Natural killer cell (primary cell): ENCODE data around the gene ITGB5. TPM values are rescaled to one million over a fixed set of nuclear protein-coding genes. Genes with fewer than 3 reads are reported as not detected.

Experiments
- ATAC-seq, 3 donors: fragments of 150-1000 bp in 2 of 3; fragments of 200-7000 bp in 1 of 3; cut with Tn5 transposase; 1 replicate in 1 of 3; 2 replicates in 2 of 3; pipeline ENCODE4 v1.10.0; 2021; ENCODE audit warnings: mild to moderate bottlenecking in 2 of 3, moderate library complexity in 2 of 3
- DNase-seq, 2 donors: peaks; one replicate each; pipeline versions ENCODE4 v3.0.0 to v3.0.0-alpha.2; 2013 to 2021; ENCODE audit warnings: mixed read lengths in 1 of 2
- H3K27ac ChIP-seq: one replicate; pipeline ENCODE4 v1.5.1; 2013; ENCODE audit warnings: mild to moderate bottlenecking, low read length
- H3K27me3 ChIP-seq: one replicate; pipeline ENCODE4 v1.6.1; 2013; ENCODE audit warnings: low read length; ENCODE audit not compliant: control insufficient read depth, insufficient read depth
- H3K36me3 ChIP-seq: one replicate; pipeline ENCODE4 v1.6.1; 2013; ENCODE audit warnings: low read length; ENCODE audit not compliant: control insufficient read depth, insufficient read depth
- H3K4me1 ChIP-seq: one replicate; pipeline ENCODE4 v1.6.1; 2013; ENCODE audit warnings: low read length; ENCODE audit not compliant: control insufficient read depth, insufficient read depth
- H3K4me3 ChIP-seq: one replicate; pipeline ENCODE4 v1.5.1; 2013; ENCODE audit warnings: low read length
- H3K9me3 ChIP-seq: one replicate; pipeline ENCODE4 v1.6.1; 2013; ENCODE audit warnings: low read length; ENCODE audit not compliant: control insufficient read depth, insufficient read depth
- H3K27ac Mint-ChIP-seq, 2 donors: one replicate each; pipeline ENCODE4 v1.8.0; 2022; ENCODE audit warnings: mild to moderate bottlenecking in 2 of 2, mixed read lengths in 2 of 2, moderate library complexity in 1 of 2
- H3K27me3 Mint-ChIP-seq, 2 donors: one replicate each; pipeline ENCODE4 v1.8.0; 2022; ENCODE audit warnings: low read depth in 2 of 2, mixed read lengths in 2 of 2
- H3K36me3 Mint-ChIP-seq: one replicate; pipeline ENCODE4 v1.8.0; 2022; ENCODE audit warnings: mixed read lengths
- H3K4me1 Mint-ChIP-seq, 2 donors: one replicate each; pipeline ENCODE4 v1.8.0; 2022; ENCODE audit warnings: mixed read lengths in 2 of 2
- H3K4me3 Mint-ChIP-seq: one replicate; pipeline ENCODE4 v1.8.0; 2022; ENCODE audit warnings: mild to moderate bottlenecking, moderate library complexity, mixed read lengths
- H3K9me3 Mint-ChIP-seq, 2 donors: one replicate each; pipeline ENCODE4 v1.8.0; 2022; ENCODE audit warnings: mixed read lengths in 2 of 2
- CTCF ChIP-seq: fragments of 200-600 bp; IDR thresholded peaks from one replicate; pipeline ENCODE4 v1.8.0; 2022; ENCODE audit warnings: antibody characterized with exemption
- WGBS: methylation state at CpG from one replicate; pipeline ENCODE4 v1.1.7; 2013; ENCODE audit warnings: missing lambda C conversion rate; ENCODE audit not compliant: insufficient coverage; 5-methylcytosine and 5-hydroxymethylcytosine counted together
- intact Hi-C: fragments of 100-400 bp; cut with micrococcal nuclease; formaldehyde crosslinking; loops from one replicate; pipeline ENCODE4 v1.14.2; 2022
- total RNA-seq, 4 donors: library from RNA; stranded (reverse); fragments of 120-200 nt in 1 of 4; gene quantifications; one replicate each; pipeline versions ENCODE4 v1.2.3 to v1.2.4, GENCODE V29; 2013 to 2022

Gene ITGB5
- total RNA-seq, 3 donors from 2014 or later (not counting 1 experiment from before 2014, with no cell fraction given): 1.0 to 8.4 (median 5.4) TPM

- no peaks in the 10 kb centered on the region for H3K36me3 Mint-ChIP-seq
- TF ChIP-seq CTCF: no peak
- WGBS: 89% methylated on average over 9 of the region's 9 CpGs
- H3K27ac ChIP-seq: no peak overlapping the region
- H3K9me3 Mint-ChIP-seq: no peaks in the 10 kb centered on the region
- H3K4me3 Mint-ChIP-seq: no peak overlapping the region
- no peak overlapping the region for H3K4me3 ChIP-seq
- intact Hi-C loops: no loop called here
- H3K36me3 ChIP-seq: no peaks in the 10 kb centered on the region
- H3K4me1 ChIP-seq: peaks cover 8% of the 10 kb centered on the region
- ATAC-seq (no peak), DNase-seq (no peak)
- peaks cover 10 to 14% of the 10 kb centered on the region in 2 donors for H3K27me3 Mint-ChIP-seq
- no peaks in the 10 kb centered on the region for H3K9me3 ChIP-seq
- peaks cover 7 to 16% of the 10 kb centered on the region in 2 donors for H3K4me1 Mint-ChIP-seq
- no peaks in the 10 kb centered on the region for H3K27me3 ChIP-seq
- H3K27ac Mint-ChIP-seq: no peak overlapping the region
Measured at GRCh38 chr3:124775877-124776276, 111.3 kb downstream of the ITGB5 start.

GRCh38 chr3:124774841-124775402 lies 112.2 kb downstream of the ITGB5 start:
- intact Hi-C loops: no loop called here
- ATAC-seq: no peak
- Histone ChIP-seq H3K27me3 (no peaks in the 10 kb centered on the region), H3K27ac (no peak overlapping the region), H3K36me3 (no peaks in the 10 kb centered on the region), H3K9me3 (no peaks in the 10 kb centered on the region), H3K4me1 (no peaks in the 10 kb centered on the region), H3K4me3 (no peak overlapping the region)
- Mint-ChIP-seq H3K27ac (no peak overlapping the region), H3K36me3 (no peaks in the 10 kb centered on the region), H3K4me3 (no peak overlapping the region), H3K4me1 (peaks cover 5 to 10% of the 10 kb centered on the region in 2 donors), H3K9me3 (no peaks in the 10 kb centered on the region), H3K27me3 (peaks cover 10 to 16% of the 10 kb centered on the region in 2 donors)
- DNase-seq: no peak
- WGBS: 86% methylated on average over 7 of the region's 7 CpGs
- TF ChIP-seq CTCF: no peak

GRCh38 chr3:124774327-124774718 lies 112.8 kb downstream of the ITGB5 start:
- Mint-ChIP-seq H3K4me1 (peaks cover 5 to 10% of the 10 kb centered on the region in 2 donors), H3K27me3 (peaks cover 10 to 16% of the 10 kb centered on the region in 2 donors), H3K4me3 (no peak overlapping the region), H3K27ac (no peak overlapping the region), H3K36me3 (no peaks in the 10 kb centered on the region), H3K9me3 (no peaks in the 10 kb centered on the region)
- no peaks in the 10 kb centered on the region for H3K9me3 ChIP-seq
- H3K4me1 ChIP-seq: no peaks in the 10 kb centered on the region
- WGBS: 85% methylated on average over 6 of the region's 6 CpGs
- H3K4me3 ChIP-seq: no peak overlapping the region
- no peaks in the 10 kb centered on the region for H3K36me3 ChIP-seq
- H3K27me3 ChIP-seq: no peaks in the 10 kb centered on the region
- intact Hi-C loops: no loop called here
- ATAC-seq (no peak), DNase-seq (no peak)
- TF ChIP-seq CTCF: no peak
- no peak overlapping the region for H3K27ac ChIP-seq
